Measurements from ENCODE around the gene PTPN18.

- TF ChIP-seq CTCF (IDR thresholded peaks at IDR 0.05; ENCODE audit: insufficient read depth, low read length) = no peak
- TF ChIP-seq POLR2AphosphoS5 (IDR thresholded peaks at IDR 0.05; ENCODE audit: low read depth) = no peak
Observed at GRCh38 chr2:130371723-130372054, 15.8 kb downstream of the PTPN18 start.
